IMR-90 (cell line): ENCODE results near the gene IFIT5. TPM values are rescaled to one million over a fixed set of nuclear protein-coding genes. Genes with fewer than 3 reads are reported as not detected.
"Not testable (repeated sequence)": the region's sequence is repeated elsewhere in the genome, so short reads cannot be mapped to it uniquely, and the experiment has no call there.

ENCODE experiments used
- ATAC-seq: fragments of 200-7000 bp; cut with Tn5 transposase; 2 replicates; pipeline ENCODE4 v1.9.1; 2020; ENCODE audit warnings: low read depth, mild to moderate bottlenecking, moderate library complexity
- BruUV-seq: library from RNA; stranded (reverse); fragments of 400-500 nt; replicated peaks from 2 replicates; lab custom pipeline; 2021; lab: Mats Ljungman, UMichigan
- CTCF ChIA-PET: fragments of 300-600 bp; formaldehyde crosslinking; extraction: SDS; loops from one replicate; lab custom pipeline; 2021; ENCODE audit warnings: antibody characterized with exemption; lab: Yijun Ruan, JAX
- POLR2A ChIA-PET: fragments of 300-600 bp; sonication (Branson Sonifier 250); formaldehyde crosslinking; loops from one replicate; lab custom pipeline; 2022; ENCODE audit warnings: antibody characterized with exemption; ENCODE audit not compliant: unreplicated experiment; lab: Charles Lee
- DNase-seq: peaks from one replicate; pipeline ENCODE4 v3.0.0; 2013
- H2AFZ ChIP-seq: replicated peaks from 2 replicates; pipeline ENCODE3; 2013; ENCODE audit warnings: low read length, mild to moderate bottlenecking; ENCODE audit not compliant: poor library complexity
- H2AK5ac ChIP-seq: 2 replicates; pipeline ENCODE4 v1.6.1; 2013; ENCODE audit warnings: low read depth, low read length, inconsistent platforms
- H2AK9ac ChIP-seq: replicated peaks from 2 replicates; pipeline ENCODE3; 2013; ENCODE audit warnings: mild to moderate bottlenecking, low read depth, low read length, moderate library complexity; ENCODE audit not compliant: poor library complexity
- H2BK120ac ChIP-seq: 2 replicates; pipeline ENCODE4 v1.6.1; 2013; ENCODE audit warnings: low read depth, low read length, inconsistent platforms
- H2BK15ac ChIP-seq: 3 replicates; pipeline ENCODE4 v1.6.1; 2013; ENCODE audit warnings: low read depth, low read length, inconsistent platforms
- H2BK20ac ChIP-seq: 2 replicates; pipeline ENCODE4 v1.6.1; 2013; ENCODE audit warnings: low read depth, mild to moderate bottlenecking, inconsistent platforms, low read length, moderate library complexity
- H2BK5ac ChIP-seq: 2 replicates; pipeline ENCODE4 v1.6.1; 2013; ENCODE audit warnings: mild to moderate bottlenecking, low read depth, low read length, inconsistent platforms; ENCODE audit not compliant: poor library complexity, severe bottlenecking
- H3K14ac ChIP-seq: replicated peaks from 2 replicates; pipeline ENCODE4 v1.6.1; 2013; ENCODE audit warnings: low read depth, low read length, inconsistent platforms
- H3K18ac ChIP-seq: 2 replicates; pipeline ENCODE4 v1.6.1; 2013; ENCODE audit warnings: low read depth, low read length, control low read depth
- H3K23ac ChIP-seq: 2 replicates; pipeline ENCODE4 v1.6.1; 2013; ENCODE audit warnings: low read depth, low read length, inconsistent platforms
- H3K27ac ChIP-seq: 2 replicates; pipeline ENCODE4 v1.5.1; 2013; ENCODE audit warnings: mild to moderate bottlenecking, control low read depth, low read length; ENCODE audit not compliant: insufficient read depth
- H3K27me3 ChIP-seq: 2 replicates; pipeline ENCODE4 v1.6.1; 2013; ENCODE audit warnings: low read length; ENCODE audit not compliant: control insufficient read depth, insufficient read depth
- H3K36me3 ChIP-seq: 2 replicates; pipeline ENCODE4 v1.6.1; 2013; ENCODE audit warnings: low read length, mixed read lengths; ENCODE audit not compliant: control insufficient read depth, insufficient read depth
- H3K4ac ChIP-seq: 2 replicates; pipeline ENCODE4 v1.6.1; 2013; ENCODE audit warnings: low read depth, low read length, inconsistent platforms
- H3K4me1 ChIP-seq: 2 replicates; pipeline ENCODE4 v1.6.1; 2013; ENCODE audit warnings: low read length, mixed read lengths; ENCODE audit not compliant: control insufficient read depth, insufficient read depth
- H3K4me2 ChIP-seq: 2 replicates; pipeline ENCODE4 v1.6.1; 2013; ENCODE audit warnings: low read depth, mild to moderate bottlenecking, control low read depth, low read length, moderate library complexity
- H3K4me3 ChIP-seq: 2 replicates; pipeline ENCODE4 v1.5.1; 2013; ENCODE audit warnings: low read depth, mild to moderate bottlenecking, control low read depth, low read length, moderate library complexity; ENCODE audit not compliant: insufficient read depth
- H3K56ac ChIP-seq: 2 replicates; pipeline ENCODE4 v1.6.1; 2013; ENCODE audit warnings: low read length, inconsistent platforms; ENCODE audit not compliant: insufficient read depth; ENCODE audit errors: extremely low read depth
- H3K79me1 ChIP-seq, 2 experiments: 2 replicates each; pipeline ENCODE4 v1.6.1; 2013; ENCODE audit warnings: low read length in 2 of 2, inconsistent platforms in 1 of 2, low read depth in 1 of 2
- H3K9ac ChIP-seq: 2 replicates; pipeline ENCODE4 v1.6.1; 2013; ENCODE audit warnings: low read depth, low read length, control low read depth
- H3K9me1 ChIP-seq: 2 replicates; pipeline ENCODE4 v1.6.1; 2013; ENCODE audit warnings: low read length, inconsistent platforms; ENCODE audit not compliant: insufficient read depth
- H3K9me3 ChIP-seq: 2 replicates; pipeline ENCODE4 v1.6.1; 2013; ENCODE audit warnings: low read length; ENCODE audit not compliant: control insufficient read depth, insufficient read depth
- H4K20me1 ChIP-seq: 2 replicates; pipeline ENCODE4 v1.6.1; 2013; ENCODE audit warnings: low read length, inconsistent platforms; ENCODE audit not compliant: insufficient read depth
- H4K5ac ChIP-seq: 2 replicates; pipeline ENCODE4 v1.6.1; 2013; ENCODE audit warnings: mild to moderate bottlenecking, low read depth, low read length, control low read depth
- H4K8ac ChIP-seq, 2 experiments: 2 replicates each; pipeline ENCODE4 v1.6.1; 2013; ENCODE audit warnings: low read depth in 2 of 2, low read length in 2 of 2, control low read depth in 1 of 2, inconsistent platforms in 1 of 2
- H4K91ac ChIP-seq: 2 replicates; pipeline ENCODE4 v1.6.1; 2013; ENCODE audit warnings: low read depth, low read length, inconsistent platforms; ENCODE audit not compliant: insufficient read depth
- WGBS, 2 experiments: methylation state at CpG; one replicate each; pipeline versions ENCODE4 v1.1.5 to v1.1.7; 2013; ENCODE audit warnings: missing lambda C conversion rate in 2 of 2; ENCODE audit not compliant: insufficient read length in 1 of 2; ENCODE audit errors: extremely low coverage in 2 of 2; 5-methylcytosine and 5-hydroxymethylcytosine counted together
- dilution Hi-C: fragments of 300-500 bp; cut with HindIII; formaldehyde crosslinking; loops from one replicate; pipeline ENCODE4 v1.14.3; 2018; ENCODE audit warnings: low sequenced_read_pairs; ENCODE audit not compliant: unreplicated experiment
- in situ Hi-C: fragments of 300-500 bp; cut with MboI; formaldehyde crosslinking; loops from 3 replicates; pipeline ENCODE4 v1.14.3; 2019; ENCODE audit warnings: low sequenced_read_pairs, inconsistent platforms, mixed read lengths
- intact Hi-C: fragments of 100-400 bp; cut with micrococcal nuclease; formaldehyde crosslinking; loops from 2 replicates; pipeline ENCODE4 v1.10.0; 2022
- polyA plus RNA-seq, 3 experiments: library from polyadenylated mRNA; depleted of rRNA; stranded (reverse); fragments of >200 nt; gene quantifications; 2 replicates each; pipeline ENCODE4 v1.2.3, GENCODE V29; 2012; ENCODE audit warnings: low replicate concordance in 1 of 3
- total RNA-seq: library from RNA; depleted of rRNA; stranded (reverse); fragments of >200 nt; gene quantifications from 2 replicates; pipeline ENCODE4 v1.2.3, GENCODE V29; 2012

IFIT5 gene
- total and polyA plus RNA-seq, 2 of the 4 experiments (the other 2 are of a cell fraction) = 5.2 to 18.1 TPM

DNA sequence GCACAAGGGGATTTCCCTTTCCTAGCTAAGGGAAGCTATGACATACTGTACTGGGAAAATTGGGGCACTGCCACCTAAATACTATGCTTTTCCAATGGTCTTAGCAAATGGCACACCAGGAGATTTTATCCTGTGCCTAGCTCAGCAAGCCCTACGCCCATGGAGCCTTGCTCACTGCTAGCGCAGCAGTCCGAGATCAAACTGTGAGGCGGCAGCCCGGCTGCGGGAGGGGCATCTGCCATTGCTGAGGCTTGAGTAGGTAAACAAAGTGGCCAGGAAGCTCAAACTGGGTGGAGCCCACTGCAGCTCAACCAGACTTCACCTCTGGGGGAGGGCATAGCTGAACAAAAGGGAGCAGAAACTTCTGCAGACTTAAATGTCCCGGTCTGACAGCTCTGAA is 30.5 kb downstream of the IFIT5 start:
- intact Hi-C loops, H3K14ac ChIP-seq, BruUV-seq, H2BK20ac ChIP-seq, H3K18ac ChIP-seq, CTCF ChIA-PET, H3K4me2 ChIP-seq, H2BK15ac ChIP-seq, H2BK120ac ChIP-seq, H3K56ac ChIP-seq, H3K9ac ChIP-seq, ATAC-seq, H3K36me3 ChIP-seq, dilution Hi-C loops, POLR2A ChIA-PET, H3K4me3 ChIP-seq, H3K4me1 ChIP-seq, H3K4ac ChIP-seq, H4K5ac ChIP-seq, H4K91ac ChIP-seq, H2AK5ac ChIP-seq, H3K9me3 ChIP-seq, H3K9me1 ChIP-seq, H3K27me3 ChIP-seq, H3K79me1 ChIP-seq, H2AK9ac ChIP-seq, H4K8ac ChIP-seq, H3K23ac ChIP-seq, H2AFZ ChIP-seq, H2BK5ac ChIP-seq, H3K27ac ChIP-seq, DNase-seq, H4K20me1 ChIP-seq: not testable (repeated sequence)
- in situ Hi-C loops = loop anchor here (25.0 kb wide), 1 partner anchor 1417 kb away; the partner anchor contains the start of genes HTR7 and RPP30
- WGBS, 2 experiments = 95% methylated on average over 6 of the region's 7 CpGs; no CpG with 5 or more reads in 1 of the 2 experiments
